Measurements from ENCODE around the gene RNF130.
"Not testable (repeated sequence)": the region's sequence is repeated elsewhere in the genome, so short reads cannot be mapped to it uniquely, and the experiment has no call there.

Gene RNF130

GRCh38 chr5:180053061-180053602 is 18.4 kb downstream of the RNF130 start:
- DNase-seq: no peak

GRCh38 chr5:180052211-180052818 is 19.2 kb downstream of the RNF130 start:
- no peak for DNase-seq

GRCh38 chr5:180050121-180050940 is 21.2 kb downstream of the RNF130 start:
- DNase-seq: no peak

GRCh38 chr5:180049185-180049548 is 22.4 kb downstream of the RNF130 start:
- no peak for DNase-seq

- DNase-seq: no peak
These were observed 23.9 kb downstream of the RNF130 start for GRCh38 chr5:180047667-180048066.

- no peak for DNase-seq
These were observed 24.9 kb downstream of the RNF130 start for GRCh38 chr5:180046656-180047055.

GRCh38 chr5:180045889-180046499 is 25.6 kb downstream of the RNF130 start:
- DNase-seq: no peak

- DNase-seq: no peak
These were observed 28.2 kb downstream of the RNF130 start for GRCh38 chr5:180043377-180043776.

GRCh38 chr5:180041301-180042274 is 30.0 kb downstream of the RNF130 start:
- no peak for DNase-seq

- no peak for DNase-seq
These were observed 31.0 kb downstream of the RNF130 start for GRCh38 chr5:180040287-180041214.

GRCh38 chr5:180035206-180035931 is 36.2 kb downstream of the RNF130 start:
- no peak for DNase-seq

GRCh38 chr5:180034564-180034963 is 37.0 kb downstream of the RNF130 start:
- DNase-seq: no peak

GRCh38 chr5:180027459-180028089 is 44.0 kb downstream of the RNF130 start:
- DNase-seq: no peak

GRCh38 chr5:180026734-180027458 is 44.7 kb downstream of the RNF130 start:
- no peak for DNase-seq

- DNase-seq: no peak
These were observed 45.2 kb downstream of the RNF130 start for GRCh38 chr5:180026320-180026719.

- DNase-seq: no peak
These were observed 49.7 kb downstream of the RNF130 start for GRCh38 chr5:180021900-180022299.

- DNase-seq: no peak
These were observed 51.4 kb downstream of the RNF130 start for GRCh38 chr5:180020176-180020575.

GRCh38 chr5:180018347-180019060 is 53.1 kb downstream of the RNF130 start:
- no peak for DNase-seq

- DNase-seq: not testable (repeated sequence)
These were observed 56.0 kb downstream of the RNF130 start for GRCh38 chr5:180015523-180015922.

Measured in activated CD8-positive, alpha-beta memory T cell treated with anti-CD3 and anti-CD28 coated beads, Interleukin-2, amount 50 U/mL, for 4 hours (primary cell).